Glutamatergic neuron (in vitro differentiated cells): ENCODE data around the gene TRAK1. TPM values are rescaled to one million over a fixed set of nuclear protein-coding genes. Genes with fewer than 3 reads are reported as not detected.

Experiments
- DNase-seq: peaks from one replicate; pipeline ENCODE4 v3.0.0; 2022
- H3K27ac Mint-ChIP-seq: one replicate; pipeline ENCODE4 v1.8.0; 2020; ENCODE audit warnings: mild to moderate bottlenecking, mixed read lengths, inconsistent platforms; ENCODE audit not compliant: unreplicated experiment
- H3K27me3 Mint-ChIP-seq: one replicate; pipeline ENCODE4 v1.8.0; 2020; ENCODE audit warnings: mild to moderate bottlenecking, moderate library complexity, mixed read lengths, inconsistent platforms; ENCODE audit not compliant: unreplicated experiment
- H3K36me3 Mint-ChIP-seq: one replicate; pipeline ENCODE4 v1.8.0; 2020; ENCODE audit warnings: mild to moderate bottlenecking, mixed read lengths, inconsistent platforms; ENCODE audit not compliant: unreplicated experiment
- H3K4me1 Mint-ChIP-seq: one replicate; pipeline ENCODE4 v1.8.0; 2020; ENCODE audit warnings: mild to moderate bottlenecking, low read depth, mixed read lengths, inconsistent platforms; ENCODE audit not compliant: unreplicated experiment
- H3K4me3 Mint-ChIP-seq: one replicate; pipeline ENCODE4 v1.8.0; 2020; ENCODE audit warnings: mild to moderate bottlenecking, mixed read lengths, inconsistent platforms; ENCODE audit not compliant: unreplicated experiment
- H3K9me3 Mint-ChIP-seq: one replicate; pipeline ENCODE4 v1.8.0; 2020; ENCODE audit warnings: mild to moderate bottlenecking, moderate library complexity, mixed read lengths, inconsistent platforms; ENCODE audit not compliant: unreplicated experiment
- CTCF ChIP-seq: fragments of 200-600 bp; sonication (generic); IDR thresholded peaks from one replicate; pipeline ENCODE4 v1.5.0; 2021; ENCODE audit not compliant: partially characterized antibody, unreplicated experiment
- total RNA-seq: library from RNA; stranded (reverse); fragmentation: NEBNext Ultra II Directional; extraction: Animal tissue kit (Norgen Biotek cat#: 25700); gene quantifications from one replicate; pipeline ENCODE4 v1.2.1, GENCODE V29; 2021; ENCODE audit not compliant: unreplicated experiment

The TRAK1 gene
- total RNA-seq, 1 donor from 2014 or later, result 308 TPM

GRCh38 chr3:42134867-42135464 lies 43.8 kb downstream of the TRAK1 start:
- H3K27ac Mint-ChIP-seq, result no peak overlapping the region
- peaks cover 12% of the 10 kb centered on the region for H3K27me3 Mint-ChIP-seq
- peaks cover 16% of the 10 kb centered on the region for H3K4me1 Mint-ChIP-seq
- no peak overlapping the region for H3K4me3 Mint-ChIP-seq
- TF ChIP-seq CTCF, result no peak
- H3K9me3 Mint-ChIP-seq, result peaks cover 20% of the 10 kb centered on the region
- H3K36me3 Mint-ChIP-seq, result peaks cover 7% of the 10 kb centered on the region
- no peak for DNase-seq

- DNase-seq, result no peak
- peaks cover 9% of the 10 kb centered on the region for H3K27me3 Mint-ChIP-seq
- TF ChIP-seq CTCF, result no peak
- peaks cover 40% of the 10 kb centered on the region for H3K4me1 Mint-ChIP-seq
- peaks cover 18% of the 10 kb centered on the region for H3K9me3 Mint-ChIP-seq
- no peaks in the 10 kb centered on the region for H3K36me3 Mint-ChIP-seq
- no peak overlapping the region for H3K4me3 Mint-ChIP-seq
- H3K27ac Mint-ChIP-seq, result no peak overlapping the region
Observed at GRCh38 chr3:42139621-42140453, 48.7 kb downstream of the TRAK1 start.

DNA sequence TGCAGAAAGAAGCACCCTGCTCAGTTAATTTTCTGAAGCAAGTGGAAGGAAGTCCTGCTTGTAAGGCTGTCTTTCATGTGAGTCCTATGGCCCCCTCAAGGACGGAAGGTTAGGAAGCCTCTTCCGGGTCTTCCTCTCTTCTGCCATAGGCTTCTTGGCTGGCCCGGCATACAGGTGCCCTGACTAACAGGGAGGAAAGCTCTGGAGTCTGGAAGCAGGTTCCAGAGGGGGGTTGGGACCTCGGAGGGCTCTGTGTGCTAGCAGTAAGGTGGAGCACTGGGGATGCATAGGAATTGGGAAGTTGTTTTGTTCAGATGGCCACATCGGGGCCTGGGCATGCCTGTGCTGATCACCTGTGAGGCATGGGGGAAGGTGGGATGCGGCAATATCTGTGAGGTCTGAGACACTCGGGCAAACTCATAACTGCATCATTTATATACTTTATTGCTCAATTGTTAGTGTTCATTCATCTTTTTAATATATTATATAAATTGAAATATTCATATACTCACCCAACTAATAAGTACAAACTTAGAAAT lies 49.6 kb downstream of the TRAK1 start:
- H3K36me3 Mint-ChIP-seq, result no peaks in the 10 kb centered on the region
- H3K4me3 Mint-ChIP-seq, result no peak overlapping the region
- no peak for DNase-seq
- TF ChIP-seq CTCF, result no peak
- H3K27me3 Mint-ChIP-seq, result peaks cover 7% of the 10 kb centered on the region
- H3K27ac Mint-ChIP-seq, result no peak overlapping the region
- H3K4me1 Mint-ChIP-seq, result peaks cover 36% of the 10 kb centered on the region
- peaks cover 20% of the 10 kb centered on the region for H3K9me3 Mint-ChIP-seq

- Mint-ChIP-seq H3K4me1 (peaks cover 44% of the 10 kb centered on the region), H3K4me3 (no peak overlapping the region), H3K36me3 (no peaks in the 10 kb centered on the region), H3K27me3 (peaks cover 15% of the 10 kb centered on the region), H3K9me3 (peaks cover 21% of the 10 kb centered on the region), H3K27ac (peak overlapping the region; percentile 71)
- no peak for DNase-seq
- TF ChIP-seq CTCF, result no peak
Observed at GRCh38 chr3:42143440-42143839, 52.3 kb downstream of the TRAK1 start.

GRCh38 chr3:42144209-42144608 lies 53.1 kb downstream of the TRAK1 start:
- no peak overlapping the region for H3K4me3 Mint-ChIP-seq

More at GRCh38 chr3:42144209-42144608, 53.1 kb downstream of the TRAK1 start:
- TF ChIP-seq CTCF, result no peak
- no peak for DNase-seq
- H3K36me3 Mint-ChIP-seq, result no peaks in the 10 kb centered on the region
- H3K27ac Mint-ChIP-seq, result peak overlapping the region; percentile 71
- peaks cover 15% of the 10 kb centered on the region for H3K27me3 Mint-ChIP-seq
- peaks cover 26% of the 10 kb centered on the region for H3K9me3 Mint-ChIP-seq
- H3K4me1 Mint-ChIP-seq, result peaks cover 47% of the 10 kb centered on the region
